DOHH2 (cell line): Measurements from ENCODE around the gene DSG2.

Source experiments
- CTCF ChIP-seq: fragments of 200-600 bp; sonication (generic); IDR thresholded peaks from one replicate; pipeline ENCODE4 v1.5.1; 2014; ENCODE audit warnings: antibody characterized with exemption, mild to moderate bottlenecking, low read depth, low read length; ENCODE audit not compliant: poor library complexity, severe bottlenecking
- EZH2phosphoT487 ChIP-seq: fragments of 200-600 bp; sonication (generic); IDR thresholded peaks from 2 replicates; pipeline ENCODE4 v1.6.1; 2017; ENCODE audit warnings: borderline replicate concordance, mild to moderate bottlenecking, antibody characterized with exemption, low read length, moderate library complexity, mixed read lengths

- TF ChIP-seq CTCF = no peak
- TF ChIP-seq EZH2phosphoT487 = no peak
These were observed 6.6 kb downstream of the DSG2 start for GRCh38 chr18:31504455-31505147.
